Fibroblast of the aortic adventitia (primary cell): ENCODE measurements around the gene ZNRF3. TPM values are rescaled to one million over a fixed set of nuclear protein-coding genes. Genes with fewer than 3 reads are reported as not detected.

Source experiments
- DNase-seq: peaks from one replicate; pipeline ENCODE4 v3.0.0-alpha.2; 2010; ENCODE audit warnings: low read depth
- H3K4me3 ChIP-seq: 2 replicates; pipeline ENCODE4 v1.5.1; 2011; ENCODE audit warnings: low read depth, mild to moderate bottlenecking, control low read depth, low read length, moderate library complexity
- CTCF ChIP-seq: IDR thresholded peaks from 2 replicates; pipeline ENCODE4 v1.5.1; 2011; ENCODE audit warnings: mild to moderate bottlenecking, low read length, control low read depth, inconsistent platforms; ENCODE audit not compliant: insufficient read depth
- total RNA-seq: library from RNA; depleted of rRNA; stranded (reverse); fragments of >200 nt; gene quantifications from 2 replicates; pipeline ENCODE4 v1.2.3, GENCODE V29; 2012; ENCODE audit warnings: low replicate concordance

Gene ZNRF3
- total RNA-seq, 1 donor, result 4.4 TPM

GRCh38 chr22:29072193-29072978 is 189.0 kb downstream of the ZNRF3 start:
- DNase-seq, result peak; percentile 42
- TF ChIP-seq CTCF, result no peak
- peak overlapping the region; percentile 64 for H3K4me3 ChIP-seq

GRCh38 chr22:29072979-29073617 is 189.7 kb downstream of the ZNRF3 start, which contains the start of gene KREMEN1:
Gene KREMEN1, plus strand, starts transcription at chr22:29073035. Its CDS starts 96 bp downstream, at chr22:29073131.
- no peak for TF ChIP-seq CTCF
- no peak for DNase-seq
- peak within 1 kb of the TSS; percentile 73 for H3K4me3 ChIP-seq

GRCh38 chr22:29073618-29074275 is 190.4 kb downstream of the ZNRF3 start:
- no peak for TF ChIP-seq CTCF
- H3K4me3 ChIP-seq, result peak overlapping the region; percentile 73
- DNase-seq, result peak; percentile 16

- DNase-seq, result no peak
- TF ChIP-seq CTCF, result no peak
- peak overlapping the region; percentile 73 for H3K4me3 ChIP-seq
Measured at GRCh38 chr22:29074276-29074772, 191.0 kb downstream of the ZNRF3 start.

GRCh38 chr22:29078036-29078868 is 194.9 kb downstream of the ZNRF3 start:
- no peak for DNase-seq
- no peak for TF ChIP-seq CTCF
- no peak overlapping the region for H3K4me3 ChIP-seq

- no peak for TF ChIP-seq CTCF
- no peak overlapping the region for H3K4me3 ChIP-seq
- no peak for DNase-seq
Measured at GRCh38 chr22:29078869-29079207, 195.5 kb downstream of the ZNRF3 start.
